Measurements from ENCODE around the gene SLX9.

Gene SLX9

GRCh38 chr21:44980562-44981489 is 41.0 kb downstream of the SLX9 start:
- DNase-seq, result no peak

- DNase-seq, result no peak
Measured at GRCh38 chr21:44982558-44983250, 42.9 kb downstream of the SLX9 start.

- DNase-seq, result no peak
Measured at GRCh38 chr21:44983421-44984206, 43.8 kb downstream of the SLX9 start.

GRCh38 chr21:44984428-44984791 is 44.6 kb downstream of the SLX9 start:
- no peak for DNase-seq

GRCh38 chr21:44984792-44985440 is 45.1 kb downstream of the SLX9 start:
- no peak for DNase-seq

- no peak for DNase-seq
Measured at GRCh38 chr21:44985441-44986401, 45.9 kb downstream of the SLX9 start.

GRCh38 chr21:44986471-44987291 is 46.9 kb downstream of the SLX9 start:
- DNase-seq, result no peak

GRCh38 chr21:44987301-44987885 is 47.6 kb downstream of the SLX9 start:
- DNase-seq, result no peak

- DNase-seq, result no peak
Measured at GRCh38 chr21:44987886-44988606, 48.2 kb downstream of the SLX9 start.

- no peak for DNase-seq
Measured at GRCh38 chr21:44988607-44989536, 49.0 kb downstream of the SLX9 start.

GRCh38 chr21:44989537-44989886 is 49.7 kb downstream of the SLX9 start:
- DNase-seq, result no peak

GRCh38 chr21:44989943-44990780 is 50.3 kb downstream of the SLX9 start:
- no peak for DNase-seq

GRCh38 chr21:44990921-44991320 is 51.1 kb downstream of the SLX9 start:
- DNase-seq, result no peak

- DNase-seq, result no peak
Measured at GRCh38 chr21:44991538-44992483, 52.0 kb downstream of the SLX9 start.

GRCh38 chr21:44992608-44993031 is 52.8 kb downstream of the SLX9 start:
- DNase-seq, result no peak

GRCh38 chr21:44993321-44994046 is 53.7 kb downstream of the SLX9 start:
- DNase-seq, result no peak

All from NCI-H1417 treated with DMSO at 0.1 percent for 48 hours (cell line).